Activated CD8-positive, alpha-beta T cell treated with anti-CD3 and anti-CD28 coated beads for 36 hours (primary cell): ENCODE data around the gene USP20. TPM values are rescaled to one million over a fixed set of nuclear protein-coding genes. Genes with fewer than 3 reads are reported as not detected.

Experiments used
- ATAC-seq: fragments of 200-7000 bp; cut with Tn5 transposase; one replicate; pipeline ENCODE4 v1.10.0; 2021; ENCODE audit warnings: mild to moderate bottlenecking, moderate library complexity
- CTCF ChIA-PET: fragments of 350-600 bp; sonication (Branson Sonifier 250); formaldehyde crosslinking; loops from one replicate; lab custom pipeline; 2021; ENCODE audit warnings: antibody characterized with exemption; lab: Charles Lee
- POLR2A ChIA-PET: fragments of 350-600 bp; sonication (Branson Sonifier 250); formaldehyde crosslinking; loops from one replicate; lab custom pipeline; 2021; ENCODE audit warnings: antibody characterized with exemption; lab: Charles Lee
- DNase-seq: peaks from one replicate; pipeline ENCODE4 v3.0.0-alpha.2; 2020
- H3K27ac Mint-ChIP-seq: one replicate; pipeline ENCODE4 v1.8.0; 2021; ENCODE audit warnings: mild to moderate bottlenecking, mixed read lengths
- H3K27me3 Mint-ChIP-seq: one replicate; pipeline ENCODE4 v1.8.0; 2021; ENCODE audit warnings: mixed read lengths
- H3K36me3 Mint-ChIP-seq: one replicate; pipeline ENCODE4 v1.8.0; 2021; ENCODE audit warnings: low read depth, mixed read lengths
- H3K4me1 Mint-ChIP-seq: one replicate; pipeline ENCODE4 v1.8.0; 2021; ENCODE audit warnings: low read depth, mixed read lengths
- H3K4me3 Mint-ChIP-seq: one replicate; pipeline ENCODE4 v1.8.0; 2021; ENCODE audit warnings: mild to moderate bottlenecking, moderate library complexity, mixed read lengths
- H3K9me3 Mint-ChIP-seq: one replicate; pipeline ENCODE4 v1.8.0; 2021; ENCODE audit warnings: mixed read lengths
- CTCF ChIP-seq: fragments of 200-600 bp; IDR thresholded peaks from one replicate; pipeline ENCODE4 v1.8.0; 2022; ENCODE audit warnings: antibody characterized with exemption, mild to moderate bottlenecking
- intact Hi-C: fragments of 100-400 bp; cut with micrococcal nuclease; formaldehyde crosslinking; loops from one replicate; pipeline ENCODE4 v1.10.0; 2022
- total RNA-seq, 2 experiments: library from RNA; stranded (reverse); gene quantifications; one replicate each; pipeline ENCODE4 v1.2.3, GENCODE V29; 2021

USP20 gene
- total RNA-seq, 2 experiments from 2014 or later = 55.3 to 55.9 TPM

- TF ChIP-seq CTCF = no peak
- ChIA-PET POLR2A (interaction anchor here (0.6 to 3.6 kb wide), 8 partner anchors 9 to 73 kb away, joined by 3 to 20 read pairs (median 4); no protein-coding TSS in a partner anchor), CTCF (interaction anchor here (0.6 to 0.9 kb wide), 4 partner anchors 21 to 160 kb away, joined by 3 read pairs; no protein-coding TSS in a partner anchor)
- intact Hi-C loops = no loop called here
- ATAC-seq (no peak), DNase-seq (no peak)
- peaks cover 17% of the 10 kb centered on the region for H3K36me3 Mint-ChIP-seq
- peaks cover 55% of the 10 kb centered on the region for H3K4me1 Mint-ChIP-seq
- no peaks in the 10 kb centered on the region for H3K9me3 Mint-ChIP-seq
- no peaks in the 10 kb centered on the region for H3K27me3 Mint-ChIP-seq
- peak overlapping the region; percentile 83 for H3K27ac Mint-ChIP-seq
- H3K4me3 Mint-ChIP-seq = peak overlapping the region; percentile 42
These were observed 4.2 kb downstream of the USP20 start for GRCh38 chr9:129839324-129840023.

GRCh38 chr9:129840034-129840433, 4.8 kb downstream of the USP20 start:
- peaks cover 55% of the 10 kb centered on the region for H3K4me1 Mint-ChIP-seq
- intact Hi-C loops = no loop called here
- peak overlapping the region; percentile 83 for H3K27ac Mint-ChIP-seq

GRCh38 chr9:129841071-129841470, 5.8 kb downstream of the USP20 start:
- Mint-ChIP-seq H3K4me3 (no peak overlapping the region), H3K36me3 (peaks cover 12% of the 10 kb centered on the region), H3K27ac (peak overlapping the region; percentile 39), H3K4me1 (peaks cover 60% of the 10 kb centered on the region), H3K9me3 (no peaks in the 10 kb centered on the region), H3K27me3 (no peaks in the 10 kb centered on the region)
- POLR2A ChIA-PET = interaction anchor here (0.7 to 3.6 kb wide), 3 partner anchors 10 to 605 kb away, joined by 3 to 20 read pairs (median 4); no protein-coding TSS in a partner anchor
- no peak for ATAC-seq
- CTCF ChIA-PET = no interaction called here
- no peak for DNase-seq
- intact Hi-C loops = no loop called here
- no peak for TF ChIP-seq CTCF

More at GRCh38 chr9:129840034-129840433, 4.8 kb downstream of the USP20 start:
- Mint-ChIP-seq H3K27me3 (no peaks in the 10 kb centered on the region), H3K9me3 (no peaks in the 10 kb centered on the region), H3K36me3 (peaks cover 16% of the 10 kb centered on the region), H3K4me3 (peak overlapping the region; percentile 14)
- ChIA-PET POLR2A (interaction anchor here (0.6 to 3.6 kb wide), 4 partner anchors 8 to 47 kb away, joined by 3 to 20 read pairs (median 4); no protein-coding TSS in a partner anchor), CTCF (no interaction called here)
- no peak for TF ChIP-seq CTCF
- DNase-seq (peak; percentile 34), ATAC-seq (no peak)

GRCh38 chr9:129845373-129845772, 10.1 kb downstream of the USP20 start:
- H3K27ac Mint-ChIP-seq = peak overlapping the region; percentile 58
- no peaks in the 10 kb centered on the region for H3K9me3 Mint-ChIP-seq
- TF ChIP-seq CTCF = no peak
- intact Hi-C loops = no loop called here
- ChIA-PET CTCF (no interaction called here), POLR2A (interaction anchor here (1.0 to 1.8 kb wide), 4 partner anchors 8 to 43 kb away, joined by 4 to 6 read pairs (median 4); no protein-coding TSS in a partner anchor)
- H3K4me1 Mint-ChIP-seq = peaks cover 36% of the 10 kb centered on the region
- H3K36me3 Mint-ChIP-seq = peaks cover 5% of the 10 kb centered on the region
- DNase-seq (no peak), ATAC-seq (no peak)
- no peaks in the 10 kb centered on the region for H3K27me3 Mint-ChIP-seq
- H3K4me3 Mint-ChIP-seq = no peak overlapping the region
